Neural cell (in vitro differentiated cells): ENCODE data around the gene CIC.

Experiments used
- CTCF ChIP-seq: fragments of 450-650 bp; IDR thresholded peaks from 2 replicates; pipeline ENCODE4 v1.5.1; 2014; ENCODE audit warnings: antibody characterized with exemption, mild to moderate bottlenecking, moderate library complexity; ENCODE audit not compliant: poor library complexity, severe bottlenecking
- EP300 ChIP-seq: fragments of 450-650 bp; conservative IDR thresholded peaks from 2 replicates; pipeline ENCODE4 v1.6.1; 2014; ENCODE audit warnings: antibody characterized with exemption, mild to moderate bottlenecking, moderate library complexity; ENCODE audit not compliant: poor library complexity, severe bottlenecking
- EZH2 ChIP-seq: fragments of 200-600, 300-800 bp; shearing (Covaris generic), sonication (generic); IDR thresholded peaks from 2 replicates; pipeline ENCODE4 v1.6.1; 2014; ENCODE audit warnings: antibody characterized with exemption, low read length, borderline replicate concordance, mild to moderate bottlenecking; ENCODE audit not compliant: insufficient read depth, poor library complexity, severe bottlenecking
- MXI1 ChIP-seq: fragments of 450-650 bp; conservative IDR thresholded peaks from 2 replicates; pipeline ENCODE4 v1.6.1; 2014; ENCODE audit warnings: antibody characterized with exemption, mild to moderate bottlenecking; ENCODE audit not compliant: poor library complexity, severe bottlenecking
- POLR2AphosphoS5 ChIP-seq: IDR thresholded peaks from 2 replicates; pipeline ENCODE4 v1.6.1; 2012
- RAD21 ChIP-seq: fragments of 450-650 bp; conservative IDR thresholded peaks from 2 replicates; pipeline ENCODE4 v1.6.1; 2014; ENCODE audit warnings: antibody characterized with exemption, mild to moderate bottlenecking, moderate library complexity
- REST ChIP-seq: IDR thresholded peaks from 2 replicates; pipeline ENCODE4 v1.6.1; 2012; ENCODE audit warnings: borderline replicate concordance
- SMC3 ChIP-seq: fragments of 450-650 bp; conservative IDR thresholded peaks from 2 replicates; pipeline ENCODE4 v1.6.1; 2014; ENCODE audit warnings: antibody characterized with exemption, mild to moderate bottlenecking, moderate library complexity; ENCODE audit not compliant: poor library complexity
- TAF1 ChIP-seq: IDR thresholded peaks from 2 replicates; pipeline ENCODE4 v1.6.1; 2012; ENCODE audit warnings: low read depth

- no peak for TF ChIP-seq RAD21
- TF ChIP-seq CTCF: no peak
- no peak for TF ChIP-seq EP300
- no peak for TF ChIP-seq POLR2AphosphoS5
- TF ChIP-seq REST: no peak
- TF ChIP-seq EZH2: no peak
- TF ChIP-seq MXI1: no peak
- TF ChIP-seq SMC3: no peak
- TF ChIP-seq TAF1: no peak
Observed at GRCh38 chr19:42287017-42287826, 18.2 kb downstream of the CIC start.
